ENCODE data around the gene ANG.
A peak's percentile ranks its signal among the peaks of the same experiment; 100 is the strongest.

ANG gene

DNA sequence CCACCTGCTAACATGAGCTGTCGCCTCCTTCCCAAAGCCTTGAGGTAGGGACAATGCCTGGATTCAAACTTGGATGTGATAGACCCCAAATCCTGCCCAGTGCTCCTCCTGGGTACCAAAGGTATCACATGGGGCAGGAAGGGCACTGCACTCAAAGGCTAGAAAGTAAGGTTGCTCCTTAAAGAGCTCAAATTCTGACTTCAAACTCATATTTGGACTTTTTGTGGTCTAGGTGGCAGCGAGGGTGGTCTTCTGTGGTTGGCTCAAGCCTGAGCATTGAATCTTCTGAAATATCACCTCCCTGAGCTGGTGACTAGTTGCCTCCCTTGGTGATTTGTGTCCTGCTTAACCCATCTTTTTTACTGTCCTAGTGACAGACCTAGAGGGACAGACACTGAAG lies 12.5 kb upstream of the ANG start:
- DNase-seq: no peak

DNA sequence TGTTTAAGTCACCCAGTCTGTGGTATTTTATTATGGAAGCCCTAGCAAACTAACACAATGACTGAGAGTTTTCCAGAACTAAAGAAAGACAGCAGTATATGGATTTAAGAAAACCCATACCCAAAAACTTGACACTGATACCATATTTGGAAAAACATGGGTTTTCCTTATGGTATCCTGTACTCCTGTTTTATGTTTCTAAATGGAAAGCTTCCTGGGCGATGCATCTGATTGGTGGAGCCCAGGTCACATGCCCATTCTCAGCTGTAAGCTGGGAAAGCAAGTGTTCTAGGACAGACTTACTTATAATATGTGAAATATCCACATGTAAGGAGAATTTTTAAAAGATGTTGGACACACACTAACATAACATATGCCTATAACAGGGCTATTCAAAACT lies 8.7 kb upstream of the ANG start:
- no peak for DNase-seq

DNA sequence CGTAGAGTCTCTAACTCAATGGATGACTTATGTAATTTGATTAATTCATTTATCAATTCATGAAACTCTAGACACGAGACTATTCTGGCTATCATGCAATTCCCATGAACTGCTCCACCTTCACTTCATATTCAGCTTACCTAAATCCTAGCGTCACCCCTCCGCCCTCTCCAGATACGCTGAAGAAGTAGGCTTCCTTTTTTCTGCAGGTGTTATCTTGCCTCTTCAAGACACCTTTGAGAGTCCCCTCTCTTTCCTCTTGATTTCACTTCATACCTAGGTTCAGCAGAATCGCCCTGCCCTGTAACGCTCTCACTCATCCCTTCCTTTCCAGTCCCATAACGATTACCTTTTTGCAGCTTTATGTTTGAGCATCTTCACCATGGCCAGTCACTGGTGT lies 8.2 kb upstream of the ANG start:
- DNase-seq: no peak

DNA sequence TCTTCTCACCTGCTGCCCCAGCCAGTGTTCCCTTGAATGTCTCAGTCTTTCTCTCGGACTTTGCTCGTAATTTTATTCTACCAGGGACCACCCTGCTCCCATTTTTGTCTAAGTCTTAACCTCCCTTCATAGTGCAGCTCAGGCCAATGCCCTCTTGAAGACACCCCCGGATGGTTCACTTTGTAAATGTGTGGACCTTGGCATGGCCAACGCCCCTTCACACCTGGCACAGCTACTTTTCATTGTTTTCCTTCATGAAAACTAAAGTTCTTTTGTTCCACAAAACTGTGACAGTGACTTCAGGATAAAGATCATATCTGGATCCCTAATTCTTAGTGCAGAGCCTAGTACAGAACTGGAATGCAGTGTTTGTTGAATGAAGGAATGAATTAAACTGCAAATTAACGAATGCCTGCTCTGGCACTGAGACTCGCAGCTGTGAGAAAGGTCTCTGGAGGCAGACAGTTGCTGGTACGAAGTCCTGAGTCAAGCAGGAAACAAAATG lies 7.7 kb upstream of the ANG start:
- no peak for DNase-seq

DNA sequence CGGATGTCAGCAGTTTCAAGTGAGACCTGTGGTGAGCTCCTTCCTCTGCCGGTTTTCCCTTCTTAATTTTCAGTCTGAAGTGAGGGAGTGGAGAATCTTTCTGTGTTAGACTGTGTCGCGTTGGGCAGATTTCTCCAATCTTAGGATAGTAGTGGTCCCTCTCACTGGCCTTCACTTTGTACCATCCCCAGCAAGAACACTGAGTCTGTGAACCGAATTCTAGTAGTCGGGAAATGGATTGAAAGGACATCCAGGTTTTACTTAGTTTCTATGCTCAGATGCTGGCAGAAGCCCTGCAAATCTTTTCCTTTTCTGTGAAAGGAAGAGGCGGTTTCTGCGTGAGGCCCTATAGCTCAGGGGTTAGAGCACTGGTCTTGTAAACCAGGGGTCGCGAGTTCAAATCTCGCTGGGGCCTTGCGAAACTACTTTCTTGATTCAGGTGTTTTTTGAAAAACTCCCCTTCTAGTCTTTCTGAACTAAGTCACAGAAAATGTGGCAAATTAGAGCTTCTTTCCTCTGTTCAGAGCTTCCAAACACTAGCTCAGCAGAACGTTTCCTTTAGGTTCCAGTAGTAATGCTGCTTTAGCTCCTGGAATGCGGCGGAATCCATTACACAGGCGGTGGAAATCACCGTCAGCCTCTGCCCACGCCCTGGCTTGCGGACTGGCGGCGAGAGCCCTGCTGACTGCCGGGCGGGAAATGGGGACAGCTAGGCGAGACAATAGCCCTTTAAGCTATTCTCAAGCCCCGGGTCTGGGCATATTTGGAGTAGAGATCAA lies 7.0 kb upstream of the ANG start:
- DNase-seq: peak; percentile 89 to 92

- DNase-seq: no peak
These were observed 6.5 kb upstream of the ANG start for GRCh38 chr14:20682127-20682434.

- DNase-seq: peak; percentile 77 to 85
These were observed 6.0 kb upstream of the ANG start for GRCh38 chr14:20682435-20683124.

GRCh38 chr14:20683125-20683890 lies 5.3 kb upstream of the ANG start:
- peak; percentile 90 to 92 for DNase-seq

DNA sequence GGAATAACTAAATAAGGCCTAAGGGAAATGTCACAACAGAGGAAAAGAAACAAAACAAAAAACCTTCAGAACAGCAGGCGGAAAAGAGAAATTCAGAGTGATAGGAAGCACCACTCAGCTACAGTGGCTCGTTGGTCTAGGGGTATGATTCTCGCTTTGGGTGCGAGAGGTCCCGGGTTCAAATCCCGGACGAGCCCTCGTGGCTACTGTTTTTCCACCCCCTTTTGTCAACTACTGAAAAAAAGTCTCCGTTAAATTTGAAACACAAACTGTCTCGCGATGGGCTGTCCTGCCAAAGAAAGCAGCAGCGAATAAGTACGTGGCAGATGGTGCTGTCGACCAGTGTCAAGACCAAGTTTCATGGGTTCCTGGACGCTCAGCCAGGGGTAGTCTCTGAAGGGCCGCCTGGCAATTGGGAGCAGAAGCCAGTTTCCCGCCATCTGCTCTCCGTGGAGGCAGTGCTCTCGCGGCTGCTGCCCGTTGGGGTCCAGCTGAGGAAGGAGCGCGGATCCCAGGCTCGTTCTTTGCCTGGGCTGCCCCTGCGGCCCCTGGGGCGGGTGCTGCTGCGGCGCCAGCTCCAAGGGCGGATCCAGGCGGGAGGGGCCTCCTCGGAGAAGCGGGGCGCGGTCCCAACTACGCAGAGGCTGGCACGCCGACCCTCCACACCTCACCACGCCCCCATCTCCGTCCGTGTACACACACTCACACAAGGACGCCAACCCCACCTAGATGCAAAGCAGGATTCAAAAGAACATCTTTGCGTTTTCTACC lies 4.5 kb upstream of the ANG start, which contains the start of gene RNASE4:
RNASE4 (plus strand) TSS at position 670 of the 771 bp plus-strand sequence. CDS start 14,812 bp downstream, outside the sequence.
- DNase-seq: peak; percentile 83 to 86

- DNase-seq: no peak
These were observed 3.7 kb upstream of the ANG start for GRCh38 chr14:20684662-20685456.

DNA sequence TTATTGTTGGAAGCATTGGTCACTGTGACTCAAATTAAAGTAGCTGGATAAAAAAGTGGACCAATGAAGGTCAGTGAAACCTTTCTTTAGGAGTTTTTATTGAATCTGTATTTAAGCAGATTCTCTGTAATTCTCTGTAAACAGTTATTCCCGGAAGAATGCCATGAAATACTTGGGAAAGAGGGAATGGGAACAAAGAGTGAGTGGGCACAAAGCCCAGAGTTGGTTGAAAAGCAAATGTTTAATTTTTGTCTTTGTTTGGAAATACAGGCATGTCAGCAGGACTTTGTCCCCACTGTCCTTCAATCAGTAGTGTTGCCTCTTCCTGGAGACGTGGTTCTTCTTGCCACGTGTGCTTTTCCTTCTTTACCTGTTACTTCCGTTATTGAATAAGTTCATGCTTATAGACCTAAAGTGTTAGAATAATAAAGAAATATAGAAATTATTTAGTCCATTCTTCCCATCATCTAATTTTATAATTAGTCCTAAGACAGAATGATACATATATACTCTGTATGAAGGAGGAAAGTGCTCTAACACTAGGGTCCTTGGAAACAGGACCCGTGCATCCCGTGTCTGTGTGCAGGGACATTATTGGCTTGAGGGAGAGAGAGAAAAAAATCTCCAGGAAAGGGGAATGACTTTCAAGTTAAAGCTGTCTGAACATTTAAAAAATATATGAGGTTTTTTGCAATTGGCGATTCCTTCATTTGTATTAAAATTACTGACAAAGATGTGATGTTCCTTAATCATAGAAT lies 2.0 kb upstream of the ANG start:
- DNase-seq: no peak

DNA sequence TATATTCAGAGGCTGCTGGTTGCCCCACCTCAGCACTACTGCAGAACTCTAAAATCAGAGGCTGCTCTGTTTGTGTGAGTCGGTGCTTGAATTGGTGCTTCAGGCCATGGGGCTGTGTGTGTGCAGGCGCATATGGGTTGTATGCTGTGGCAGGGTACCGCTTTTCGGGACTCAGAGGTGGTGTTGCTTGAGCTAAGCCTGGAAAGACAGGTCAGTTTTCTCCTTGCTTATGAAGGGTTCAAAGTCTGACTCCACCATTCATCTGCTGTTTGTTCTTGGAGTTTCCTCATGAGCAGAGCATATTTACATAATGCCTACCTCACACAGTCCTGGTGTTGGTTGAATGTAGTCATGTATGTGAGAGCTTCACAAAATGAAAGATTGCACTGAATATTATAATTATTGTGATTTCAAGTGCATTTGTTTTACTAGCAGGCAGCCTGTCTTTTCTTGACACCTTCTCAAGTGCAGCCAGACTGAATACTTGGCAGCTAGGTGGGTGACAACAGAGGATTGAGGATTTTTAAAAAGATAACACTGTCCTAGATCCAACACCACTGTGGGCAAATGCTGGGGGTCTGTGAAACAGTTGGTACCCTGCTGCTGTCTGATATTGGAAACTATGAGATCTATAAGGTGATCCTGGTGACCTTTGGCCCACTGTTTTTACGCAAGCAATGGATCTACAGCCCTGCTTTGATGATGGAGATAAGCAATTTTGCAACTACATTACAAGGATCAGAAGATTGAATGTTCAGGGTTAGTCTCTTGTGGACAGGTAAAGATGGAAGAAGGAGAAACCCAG lies 1.0 kb upstream of the ANG start:
- no peak for DNase-seq

- peak; percentile 17 to 35 for DNase-seq
These were observed 2.5 kb downstream of the ANG start for GRCh38 chr14:20690848-20691640.

DNA sequence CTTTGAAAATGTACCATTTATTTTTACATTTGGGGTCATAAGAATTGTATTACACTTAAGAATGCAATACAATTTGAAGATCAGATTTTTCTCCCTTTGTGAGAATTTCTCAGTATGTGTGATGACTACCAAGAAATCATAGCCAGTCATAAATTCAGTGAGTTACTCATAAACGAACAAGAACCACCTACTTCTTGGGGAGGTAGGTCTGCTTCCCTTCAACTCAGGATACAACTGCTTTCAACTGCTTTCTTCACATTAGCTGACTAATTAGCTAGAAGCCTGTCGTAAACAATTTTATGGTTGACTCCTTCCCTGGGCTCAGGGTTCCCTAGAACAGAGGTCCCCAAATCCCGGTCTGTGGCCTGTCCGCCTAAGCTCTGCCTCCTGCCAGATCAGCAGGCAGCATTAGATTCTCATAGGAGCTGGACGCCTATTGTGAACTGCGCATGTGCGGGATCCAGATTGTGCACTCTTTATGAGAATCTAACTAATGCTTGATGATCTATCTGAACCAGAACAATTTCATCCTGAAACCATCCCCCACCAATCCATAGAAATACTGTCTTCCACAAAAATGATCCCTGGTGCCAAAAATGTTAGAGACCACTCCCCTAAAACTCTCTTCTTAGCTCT lies 3.7 kb downstream of the ANG start:
- no peak for DNase-seq

DNA sequence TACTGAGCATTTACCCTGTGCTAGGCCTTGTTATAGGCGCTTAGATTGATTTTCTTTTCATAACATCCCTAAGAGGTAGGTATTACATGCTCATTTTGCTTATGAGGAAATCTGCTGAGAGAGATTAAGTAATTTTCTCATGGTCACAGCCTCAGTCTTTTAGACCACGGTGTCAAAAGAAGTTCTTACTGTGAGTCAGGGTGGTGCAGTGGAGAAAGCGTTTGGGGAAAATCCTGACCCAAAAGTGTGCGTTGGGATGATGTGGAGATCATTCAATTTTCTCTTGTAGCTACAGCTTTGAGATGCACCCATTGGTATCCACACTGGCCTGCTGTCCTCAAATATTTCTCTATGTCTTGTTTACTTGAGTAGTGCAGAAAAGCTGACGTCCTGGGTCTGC lies 8.2 kb downstream of the ANG start:
- DNase-seq: no peak

- DNase-seq: peak; percentile 63 to 74
These were observed 8.9 kb downstream of the ANG start for GRCh38 chr14:20697273-20698017.

DNA sequence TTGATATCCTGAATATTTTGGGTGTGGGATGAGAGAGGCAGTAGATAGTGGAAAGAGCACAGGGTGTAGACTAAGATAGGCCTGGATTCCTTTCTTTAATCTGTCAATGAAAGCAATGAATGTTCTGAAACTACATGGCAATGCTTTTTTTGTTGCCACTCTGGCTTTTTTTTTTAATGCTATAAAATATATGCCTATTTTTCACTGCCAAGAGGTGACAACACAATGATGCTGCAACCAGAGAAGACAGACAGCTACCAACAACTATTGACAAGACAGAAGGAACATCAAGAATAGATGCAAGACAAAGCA lies 9.4 kb downstream of the ANG start:
- DNase-seq: no peak

GRCh38 chr14:20698934-20699333 lies 10.4 kb downstream of the ANG start:
- no peak for DNase-seq

Data from activated CD4-positive, alpha-beta T cell treated with anti-CD3 and anti-CD28 coated beads, Interleukin-2, amount 50 U/mL, for 48 hours (primary cell).